Panc1 (cell line): Measurements from ENCODE around the gene ADM2.

ENCODE experiments used
- CTCF ChIP-seq: fragments of 450-650 bp; IDR thresholded peaks from 2 replicates; pipeline ENCODE4 v1.5.1; 2017; ENCODE audit warnings: mild to moderate bottlenecking
- POLR2AphosphoS5 ChIP-seq: IDR thresholded peaks from 2 replicates; pipeline ENCODE4 v1.6.1; 2012; ENCODE audit warnings: mild to moderate bottlenecking, low read depth, low read length, moderate library complexity
- SIN3A ChIP-seq: IDR thresholded peaks from 2 replicates; pipeline ENCODE4 v1.6.1; 2012; ENCODE audit warnings: low read depth, mild to moderate bottlenecking, low read length, moderate library complexity, borderline replicate concordance; ENCODE audit not compliant: insufficient read depth

GRCh38 chr22:50525858-50526107, 44.4 kb downstream of the ADM2 start:
- TF ChIP-seq CTCF = no peak
- TF ChIP-seq POLR2AphosphoS5 = no peak
- TF ChIP-seq SIN3A = no peak
